Cardiac septum (tissue), 1 donor: ENCODE results near the gene ODAD4. TPM values are rescaled to one million over a fixed set of nuclear protein-coding genes. Genes with fewer than 3 reads are reported as not detected.

Source experiments
- DNase-seq: peaks from one replicate; pipeline ENCODE4 v3.0.0-alpha.2; 2020; ENCODE audit warnings: low spot score
- intact Hi-C: fragments of 100-400 bp; cut with DNase I; formaldehyde crosslinking; loops from one replicate; pipeline ENCODE4 v1.14.0; 2022
- total RNA-seq: library from RNA; stranded (reverse); fragmentation: NEBNext Ultra II Directional; extraction: Animal tissue kit (Norgen Biotek cat#: 25700); gene quantifications from one replicate; pipeline ENCODE4 v1.2.1, GENCODE V29; 2021
- donor health status: DM: no; HTN: no; CAD: no.

Gene ODAD4
- total RNA-seq, 1 donor from 2014 or later, result 0.54 TPM

GRCh38 chr17:41965694-41966462 is 35.5 kb downstream of the ODAD4 start:
- intact Hi-C loops, result loop anchor here (2.0 kb wide), 1 partner anchor 55 kb away; the partner anchor contains the start of gene NKIRAS2

GRCh38 chr17:41966463-41967140 is 36.2 kb downstream of the ODAD4 start, which contains the start of gene CNP:
Gene CNP (plus strand): TSS chr17:41966795. CDS start chr17:41966885, 90 bp downstream.
- intact Hi-C loops, result loop anchor here (2.0 kb wide), 1 partner anchor 54 kb away; the partner anchor contains the start of gene NKIRAS2
- peak; percentile 96 for DNase-seq

More at GRCh38 chr17:41965694-41966462, 35.5 kb downstream of the ODAD4 start:
- no peak for DNase-seq

GRCh38 chr17:41967141-41967920 is 36.9 kb downstream of the ODAD4 start:
- intact Hi-C loops, result loop anchor here (2.0 kb wide), 1 partner anchor 53 kb away; the partner anchor contains the start of gene NKIRAS2
- DNase-seq, result no peak

- intact Hi-C loops, result loop anchor here (2.0 kb wide), 1 partner anchor 53 kb away; the partner anchor contains the start of gene NKIRAS2
- no peak for DNase-seq
Measured at GRCh38 chr17:41967921-41968578, 37.6 kb downstream of the ODAD4 start.

GRCh38 chr17:41968676-41969075 is 38.3 kb downstream of the ODAD4 start:
- DNase-seq, result no peak
- intact Hi-C loops, result no loop called here

GRCh38 chr17:41970901-41971331 is 40.5 kb downstream of the ODAD4 start:
- DNase-seq, result no peak
- intact Hi-C loops, result no loop called here

- intact Hi-C loops, result no loop called here
- DNase-seq, result no peak
Measured at GRCh38 chr17:41971721-41972523, 41.5 kb downstream of the ODAD4 start.

GRCh38 chr17:41972571-41973407 is 42.4 kb downstream of the ODAD4 start:
- intact Hi-C loops, result no loop called here
- no peak for DNase-seq

- intact Hi-C loops, result no loop called here
- DNase-seq, result no peak
Measured at GRCh38 chr17:41973408-41973811, 43.0 kb downstream of the ODAD4 start.

- no peak for DNase-seq
- intact Hi-C loops, result no loop called here
Measured at GRCh38 chr17:41974031-41974430, 43.6 kb downstream of the ODAD4 start.

- intact Hi-C loops, result no loop called here
- no peak for DNase-seq
Measured at GRCh38 chr17:41974658-41975057, 44.2 kb downstream of the ODAD4 start.

- intact Hi-C loops, result no loop called here
- DNase-seq, result no peak
Measured at GRCh38 chr17:41975099-41976083, 45.0 kb downstream of the ODAD4 start.

- intact Hi-C loops, result no loop called here
- DNase-seq, result no peak
Measured at GRCh38 chr17:41976142-41976768, 45.8 kb downstream of the ODAD4 start.

GRCh38 chr17:41977991-41978390 is 47.6 kb downstream of the ODAD4 start:
- intact Hi-C loops, result no loop called here
- no peak for DNase-seq

GRCh38 chr17:41982026-41982760 is 51.8 kb downstream of the ODAD4 start:
- no peak for DNase-seq
- intact Hi-C loops, result no loop called here
